Measurements from ENCODE around the gene COL4A2.

COL4A2 gene

GRCh38 chr13:110533771-110534670 is 226.9 kb downstream of the COL4A2 start:
- DNase-seq (ENCODE audit: low read depth): no peak

GRCh38 chr13:110535526-110535925 is 228.4 kb downstream of the COL4A2 start:
- DNase-seq (ENCODE audit: low read depth): no peak

GRCh38 chr13:110536006-110536693 is 229.1 kb downstream of the COL4A2 start:
- DNase-seq (ENCODE audit: low read depth): no peak

- DNase-seq (ENCODE audit: low read depth): no peak
Measured at GRCh38 chr13:110538632-110539031, 231.5 kb downstream of the COL4A2 start.

GRCh38 chr13:110539894-110540293 is 232.8 kb downstream of the COL4A2 start:
- no peak for DNase-seq (ENCODE audit: low read depth)

- no peak for DNase-seq (ENCODE audit: low read depth)
Measured at GRCh38 chr13:110540871-110541525, 233.9 kb downstream of the COL4A2 start.

- no peak for DNase-seq (ENCODE audit: low read depth)
Measured at GRCh38 chr13:110541526-110541920, 234.4 kb downstream of the COL4A2 start.

- DNase-seq (ENCODE audit: low read depth): no peak
Measured at GRCh38 chr13:110542169-110542796, 235.2 kb downstream of the COL4A2 start.

GRCh38 chr13:110546378-110546777 is 239.3 kb downstream of the COL4A2 start:
- no peak for DNase-seq (ENCODE audit: low read depth)

GRCh38 chr13:110546926-110547325 is 239.8 kb downstream of the COL4A2 start:
- peak; percentile 88 for DNase-seq (ENCODE audit: low read depth)

GRCh38 chr13:110548891-110549794 is 242.1 kb downstream of the COL4A2 start:
- no peak for DNase-seq (ENCODE audit: low read depth)

GRCh38 chr13:110549795-110550160 is 242.7 kb downstream of the COL4A2 start:
- DNase-seq (ENCODE audit: low read depth): no peak

- DNase-seq (ENCODE audit: low read depth): no peak
Measured at GRCh38 chr13:110551284-110551683, 244.2 kb downstream of the COL4A2 start.

- DNase-seq (ENCODE audit: low read depth): no peak
Measured at GRCh38 chr13:110552767-110553166, 245.7 kb downstream of the COL4A2 start.

GRCh38 chr13:110553417-110553816 is 246.3 kb downstream of the COL4A2 start:
- DNase-seq (ENCODE audit: low read depth): no peak

- no peak for DNase-seq (ENCODE audit: low read depth)
Measured at GRCh38 chr13:110554227-110554836, 247.2 kb downstream of the COL4A2 start.

GRCh38 chr13:110554946-110555345 is 247.9 kb downstream of the COL4A2 start:
- no peak for DNase-seq (ENCODE audit: low read depth)

GRCh38 chr13:110555601-110556223 is 248.6 kb downstream of the COL4A2 start:
- DNase-seq (ENCODE audit: low read depth): no peak

- DNase-seq (ENCODE audit: low read depth): no peak
Measured at GRCh38 chr13:110556224-110556606, 249.1 kb downstream of the COL4A2 start.

- DNase-seq (ENCODE audit: low read depth): no peak
Measured at GRCh38 chr13:110557082-110557481, 250.0 kb downstream of the COL4A2 start.
